Rectal smooth muscle tissue (tissue), 1 donor: ENCODE results near the gene GTF2H2C.
"Not testable (repeated sequence)": the region's sequence is repeated elsewhere in the genome, so short reads cannot be mapped to it uniquely, and the experiment has no call there.

Source experiments
- H3K27ac ChIP-seq: one replicate; pipeline ENCODE4 v1.7.0; 2013; ENCODE audit warnings: low read depth, low read length, inconsistent platforms
- H3K27me3 ChIP-seq: one replicate; pipeline ENCODE4 v1.7.0; 2013; ENCODE audit warnings: low read length; ENCODE audit not compliant: control insufficient read depth, insufficient read depth
- H3K36me3 ChIP-seq: one replicate; pipeline ENCODE4 v1.7.0; 2013; ENCODE audit warnings: low read length; ENCODE audit not compliant: control insufficient read depth, insufficient read depth
- H3K4me1 ChIP-seq: one replicate; pipeline ENCODE4 v1.7.0; 2013; ENCODE audit warnings: low read length; ENCODE audit not compliant: control insufficient read depth, insufficient read depth
- H3K4me3 ChIP-seq: one replicate; pipeline ENCODE4 v1.7.0; 2013; ENCODE audit warnings: low read length
- H3K9ac ChIP-seq: one replicate; pipeline ENCODE4 v1.7.0; 2013; ENCODE audit warnings: low read length

Gene GTF2H2C

DNA sequence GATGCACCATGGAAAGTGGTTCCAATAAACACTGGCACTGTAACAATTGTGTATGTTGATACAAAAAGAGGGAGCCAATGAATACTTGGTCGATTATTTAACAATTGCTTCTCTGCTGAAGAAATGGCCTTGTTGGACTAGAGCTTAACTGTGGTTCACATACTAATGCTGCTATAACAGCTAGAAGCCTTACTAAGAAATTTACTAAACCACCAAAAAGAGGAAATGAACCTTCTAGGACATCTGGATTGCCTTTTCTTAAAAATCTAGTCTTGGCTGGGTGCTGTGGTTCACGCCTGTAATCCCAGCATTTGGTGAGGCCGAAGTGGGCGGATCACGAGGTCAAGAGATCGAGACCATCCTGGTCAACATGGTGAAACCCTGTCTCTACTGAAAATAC is 42.0 kb downstream of the GTF2H2C start:
- not testable (repeated sequence) for H3K9ac ChIP-seq, H3K27ac ChIP-seq, H3K4me3 ChIP-seq, H3K4me1 ChIP-seq, H3K36me3 ChIP-seq, H3K27me3 ChIP-seq

DNA sequence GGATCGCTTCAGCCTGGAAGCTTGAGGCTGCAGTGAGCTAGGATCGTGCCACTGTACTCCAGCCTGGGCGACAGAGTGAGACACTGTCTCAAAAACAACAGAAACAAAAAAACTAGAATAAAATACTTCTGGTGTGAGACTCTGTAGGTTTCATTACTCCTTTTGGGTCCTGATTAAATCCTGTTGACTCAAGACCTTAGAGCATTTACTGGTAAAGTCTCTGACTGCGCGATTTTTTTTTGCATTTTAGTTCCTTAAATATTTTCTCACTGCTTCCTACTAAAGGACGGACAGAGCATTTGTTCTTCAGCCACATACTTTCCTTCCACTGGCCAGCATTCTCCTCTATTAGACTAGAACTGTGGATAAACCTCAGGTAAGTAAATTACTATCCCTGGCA is 46.8 kb downstream of the GTF2H2C start:
- H3K9ac ChIP-seq, H3K27me3 ChIP-seq, H3K4me1 ChIP-seq, H3K36me3 ChIP-seq, H3K4me3 ChIP-seq, H3K27ac ChIP-seq: not testable (repeated sequence)

DNA sequence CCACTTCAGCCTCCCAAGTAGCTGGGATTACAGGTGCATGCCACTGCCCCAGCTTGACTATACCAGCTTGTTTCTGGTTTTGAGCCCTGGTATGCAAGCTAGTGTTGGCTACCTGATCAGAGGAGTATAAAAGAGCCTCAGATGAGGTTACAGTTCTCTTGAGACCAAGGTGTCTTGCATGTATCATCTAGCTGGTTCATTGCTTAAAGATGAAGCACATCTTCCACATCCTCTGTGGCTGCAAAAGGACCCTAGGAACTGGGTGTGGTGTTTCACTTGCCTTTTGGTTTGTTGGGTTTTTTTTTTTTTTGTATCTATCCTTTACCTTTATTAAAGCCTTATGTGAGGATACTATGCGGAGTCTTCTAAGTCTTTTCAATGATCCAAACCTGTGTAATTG is 47.8 kb downstream of the GTF2H2C start:
- H3K4me3 ChIP-seq, H3K36me3 ChIP-seq, H3K27ac ChIP-seq, H3K27me3 ChIP-seq, H3K9ac ChIP-seq, H3K4me1 ChIP-seq: not testable (repeated sequence)

DNA sequence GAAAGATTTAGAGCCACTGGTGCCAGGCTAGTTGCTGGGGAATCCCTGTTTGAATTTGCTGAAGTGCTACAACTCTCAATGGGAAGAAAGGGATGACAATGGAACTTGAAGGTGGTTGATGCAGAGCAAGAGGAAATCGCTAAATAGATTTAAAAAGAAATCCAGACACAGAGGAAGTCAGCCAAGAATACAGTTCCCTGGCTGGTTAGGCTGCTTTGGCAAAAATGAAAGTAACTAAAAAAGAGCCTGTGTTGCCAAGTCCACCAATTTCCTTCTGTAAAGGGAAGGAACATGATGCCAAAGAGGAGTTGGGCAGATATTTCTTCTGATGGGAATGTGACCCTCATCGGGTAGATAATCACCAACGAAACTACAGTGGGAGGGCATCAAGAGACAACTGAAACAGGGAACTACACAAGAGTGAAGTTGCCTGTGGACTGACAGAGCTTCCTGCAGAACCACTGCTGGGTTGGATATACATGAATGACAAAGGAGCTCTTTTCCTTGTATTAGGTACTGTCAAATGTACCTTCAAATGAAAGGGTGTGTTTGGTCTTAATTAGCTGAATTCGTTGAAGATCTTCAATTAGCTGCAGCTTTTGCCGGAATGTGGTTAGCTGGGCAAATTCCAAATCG is 49.0 kb downstream of the GTF2H2C start:
- not testable (repeated sequence) for H3K9ac ChIP-seq, H3K27me3 ChIP-seq, H3K27ac ChIP-seq, H3K36me3 ChIP-seq, H3K4me3 ChIP-seq, H3K4me1 ChIP-seq

DNA sequence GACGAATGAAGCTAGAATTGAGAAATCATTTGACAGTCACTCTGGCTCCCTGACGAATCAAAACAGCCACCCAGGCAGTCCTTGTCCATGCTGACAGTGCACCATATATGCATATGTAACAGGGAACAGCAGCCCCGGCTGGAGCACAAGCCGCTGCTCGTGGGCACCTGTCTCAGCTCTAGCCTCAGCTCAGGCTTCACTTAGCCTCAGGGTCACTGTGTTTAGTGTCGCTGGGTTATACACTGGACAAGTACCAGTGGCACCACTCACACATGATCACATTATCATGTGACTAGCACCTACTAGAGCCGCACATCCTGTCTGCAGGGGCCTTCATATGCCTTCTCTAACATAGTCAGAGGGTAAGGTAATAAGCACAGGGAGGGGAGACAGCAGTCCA is 54.9 kb downstream of the GTF2H2C start:
- not testable (repeated sequence) for H3K4me1 ChIP-seq, H3K36me3 ChIP-seq

DNA sequence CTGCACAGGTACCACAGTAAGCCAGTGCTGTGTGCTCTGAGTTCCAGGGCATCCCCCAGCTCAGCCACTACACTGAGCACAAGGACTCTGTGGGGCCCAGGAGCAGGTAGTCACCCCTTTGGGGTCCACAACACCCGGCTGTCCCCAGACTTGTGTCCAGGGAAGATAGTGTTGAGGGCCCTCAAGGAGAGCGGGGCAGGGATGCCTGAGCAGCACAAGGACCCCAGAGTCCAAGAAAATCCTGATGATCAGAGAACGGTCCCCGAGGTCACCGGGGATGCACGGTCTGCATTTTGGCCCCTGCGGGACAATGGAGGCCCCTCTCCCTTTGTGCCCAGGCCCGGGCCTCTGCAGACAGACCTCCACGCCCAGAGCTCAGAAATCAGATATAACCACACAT is 71.9 kb downstream of the GTF2H2C start:
- not testable (repeated sequence) for H3K27ac ChIP-seq, H3K9ac ChIP-seq

More for the DNA sequence above, 54.9 kb downstream of the GTF2H2C start:
- H3K4me3 ChIP-seq, H3K9ac ChIP-seq, H3K27me3 ChIP-seq, H3K27ac ChIP-seq: not testable (repeated sequence)

More for the DNA sequence above, 71.9 kb downstream of the GTF2H2C start:
- H3K4me1 ChIP-seq, H3K27me3 ChIP-seq, H3K4me3 ChIP-seq, H3K36me3 ChIP-seq: not testable (repeated sequence)
